Measurements from ENCODE around the gene ANAPC16.
"Not testable (repeated sequence)": the region's sequence is repeated elsewhere in the genome, so short reads cannot be mapped to it uniquely, and the experiment has no call there.

Gene ANAPC16

GRCh38 chr10:72267381-72267780 lies 51.6 kb downstream of the ANAPC16 start:
- H3K4me3 ChIP-seq (replicated peaks in 1 of 2; ENCODE audit: low read depth in 2 of 2, low read length in 2 of 2), result no peak overlapping the region
- no peak for DNase-seq (ENCODE audit: low read depth in 2 of 2)
- TF ChIP-seq CTCF (IDR thresholded peaks at IDR 0.05; ENCODE audit: low read depth, low read length), result no peak

DNA sequence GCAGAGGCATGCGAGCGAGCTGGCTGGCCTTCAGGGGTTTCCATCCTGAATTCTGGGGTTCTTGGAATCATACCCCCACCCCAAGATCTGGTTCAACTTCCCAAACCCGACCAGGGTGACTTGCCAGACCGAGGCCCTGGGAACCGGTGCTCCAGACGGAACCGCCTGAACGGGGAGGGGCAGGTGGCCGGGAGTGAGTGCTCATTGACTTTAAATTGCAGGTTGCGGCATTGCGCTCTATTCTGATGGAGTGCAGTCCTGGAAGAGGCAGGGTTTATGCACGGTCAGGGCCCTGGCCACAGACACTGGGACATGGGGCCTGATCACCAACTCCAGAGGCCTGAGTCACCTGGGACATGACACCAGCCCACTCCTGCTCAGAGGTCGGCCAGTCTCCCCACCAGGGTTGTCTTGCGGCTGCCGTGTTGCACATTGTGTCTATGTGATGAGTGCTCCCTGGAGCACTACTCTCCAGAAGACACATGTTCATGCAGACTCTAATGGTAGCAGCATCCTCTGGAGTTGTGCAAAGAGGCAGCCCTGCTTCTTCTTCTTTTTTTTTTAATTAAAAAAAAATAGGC lies 52.1 kb downstream of the ANAPC16 start:
- no peak for DNase-seq (ENCODE audit: low read depth in 2 of 2)
- TF ChIP-seq CTCF (IDR thresholded peaks at IDR 0.05; ENCODE audit: low read depth, low read length), result no peak
- H3K4me3 ChIP-seq (replicated peaks in 1 of 2; ENCODE audit: low read depth in 2 of 2, low read length in 2 of 2), result no peak overlapping the region

DNA sequence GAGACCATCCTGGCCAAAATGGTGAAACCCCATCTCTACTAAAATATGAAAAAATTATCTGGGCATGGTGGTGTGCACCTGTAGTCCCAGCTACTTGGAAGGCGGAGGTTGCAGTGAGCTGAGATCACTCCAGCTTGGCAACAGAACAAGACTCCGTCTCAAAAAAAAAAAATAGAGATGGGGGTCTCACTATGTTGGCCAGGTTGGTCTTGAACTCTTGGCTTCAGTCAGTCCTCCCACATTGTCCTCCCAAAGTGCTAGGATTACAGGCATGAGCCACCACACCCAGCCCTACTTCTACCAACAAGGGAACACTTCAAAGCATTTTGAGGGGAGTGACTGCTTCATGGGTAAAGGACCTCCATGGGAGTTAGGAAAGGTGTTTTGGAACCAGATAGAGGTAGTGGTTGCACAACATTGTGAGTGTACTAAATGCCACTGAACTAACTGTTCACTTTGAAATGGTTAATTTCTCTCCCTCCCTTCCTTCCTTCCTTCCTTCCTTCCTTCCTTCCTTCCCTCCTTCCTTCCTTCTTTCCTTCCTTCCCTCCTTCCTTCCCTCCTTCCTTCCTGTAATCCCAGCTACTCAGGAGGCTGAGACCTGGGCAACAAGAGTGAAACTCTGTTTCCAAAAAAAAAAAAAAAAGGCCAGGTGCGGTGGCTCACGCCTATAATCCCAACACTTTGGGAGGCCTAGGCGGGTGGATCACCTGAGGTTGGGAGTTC lies 52.8 kb downstream of the ANAPC16 start:
- not testable (repeated sequence) for H3K4me3 ChIP-seq (replicated peaks in 1 of 2; ENCODE audit: low read depth in 2 of 2, low read length in 2 of 2)

DNA sequence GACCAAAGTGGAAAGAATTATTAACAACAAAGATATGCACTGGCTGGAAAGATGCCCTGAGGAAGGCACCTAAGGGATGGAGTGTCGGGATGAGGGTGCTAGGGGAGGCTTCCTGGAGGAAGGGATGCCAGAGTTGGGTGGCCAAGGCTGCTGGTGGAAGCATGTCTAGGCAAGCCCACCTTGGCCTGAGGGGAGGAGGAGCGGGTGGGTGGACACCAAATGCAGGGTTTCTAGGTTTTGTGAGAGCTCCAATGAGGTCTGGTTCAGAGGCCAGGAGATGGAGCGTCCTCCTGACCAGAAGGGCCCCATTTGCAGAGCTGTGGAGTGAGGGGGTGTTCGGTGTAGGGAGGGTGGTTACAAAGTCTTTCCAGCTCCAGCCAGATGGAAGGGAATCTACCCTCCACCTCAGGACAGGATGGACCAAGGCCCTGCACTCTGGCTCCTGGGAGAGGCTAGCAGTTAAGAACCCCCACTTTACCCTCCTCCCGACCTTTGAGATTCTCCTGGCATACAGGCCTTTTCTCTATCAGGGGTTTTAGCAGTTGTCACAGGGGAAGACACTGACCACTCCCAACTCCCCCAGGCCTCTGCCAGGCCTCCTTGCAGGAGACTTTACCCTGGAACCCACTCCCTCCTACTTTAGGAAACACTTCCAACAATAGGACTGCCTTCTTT lies 54.9 kb downstream of the ANAPC16 start:
- DNase-seq (ENCODE audit: low read depth in 2 of 2), result no peak
- no peak for TF ChIP-seq CTCF (IDR thresholded peaks at IDR 0.05; ENCODE audit: low read depth, low read length)
- no peak overlapping the region for H3K4me3 ChIP-seq (replicated peaks in 1 of 2; ENCODE audit: low read depth in 2 of 2, low read length in 2 of 2)

More for the DNA sequence above, 52.8 kb downstream of the ANAPC16 start:
- DNase-seq (ENCODE audit: low read depth in 2 of 2), result not testable (repeated sequence)

GRCh38 chr10:72272689-72273409 lies 57.0 kb downstream of the ANAPC16 start:
- peak; percentile 97 to 98 for DNase-seq (ENCODE audit: low read depth in 2 of 2)
- TF ChIP-seq CTCF (IDR thresholded peaks at IDR 0.05; ENCODE audit: low read depth, low read length), result no peak
- peak overlapping the region; percentile 60 to 90 for H3K4me3 ChIP-seq (replicated peaks in 1 of 2; ENCODE audit: low read depth in 2 of 2, low read length in 2 of 2)

GRCh38 chr10:72273410-72274212 lies 57.8 kb downstream of the ANAPC16 start, which contains the start of gene DDIT4:
Gene DDIT4 (plus strand): TSS chr10:72273924. CDS start chr10:72274217, 293 bp downstream.
- peak; percentile 99 to 100 for DNase-seq (ENCODE audit: low read depth in 2 of 2)
- no peak for TF ChIP-seq CTCF (IDR thresholded peaks at IDR 0.05; ENCODE audit: low read depth, low read length)
- peak within 1 kb of the TSS; percentile 90 to 91 for H3K4me3 ChIP-seq (replicated peaks in 1 of 2; ENCODE audit: low read depth in 2 of 2, low read length in 2 of 2)
